Heart right ventricle (tissue), 16 donors: ENCODE measurements around the gene SART1. TPM values are rescaled to one million over a fixed set of nuclear protein-coding genes. Genes with fewer than 3 reads are reported as not detected.

ENCODE experiments used
- ATAC-seq, 8 donors: fragments of 200-7000 bp; cut with Tn5 transposase; one replicate each; pipeline ENCODE4 v1.9.1; 2020; ENCODE audit warnings: mild to moderate bottlenecking in 8 of 8, moderate library complexity in 8 of 8, moderate number of reproducible peaks in 1 of 8
- DNase-seq, 2 donors: peaks; one replicate each; pipeline ENCODE4 v3.0.0-alpha.2; 2020
- H3K27ac ChIP-seq, 10 donors: fragments of 200-600 bp; sonication (generic) in 2 of 10; one replicate each; pipeline versions ENCODE4 v1.5.0 to v1.8.0; 2020 to 2022; ENCODE audit warnings: mild to moderate bottlenecking in 3 of 10
- H3K27me3 ChIP-seq, 7 donors: fragments of 200-600 bp; one replicate each; pipeline ENCODE4 v1.8.0; 2021 to 2022; ENCODE audit warnings: mild to moderate bottlenecking in 2 of 7
- H3K36me3 ChIP-seq, 9 donors: fragments of 200-600 bp; sonication (generic) in 1 of 9; one replicate each; pipeline versions ENCODE4 v1.5.0 to v1.8.0; 2020 to 2022; ENCODE audit warnings: mild to moderate bottlenecking in 2 of 9
- H3K4me1 ChIP-seq, 9 donors: fragments of 200-600 bp; sonication (generic) in 1 of 9; one replicate each; pipeline versions ENCODE4 v1.5.0 to v1.8.0; 2020 to 2022; ENCODE audit warnings: mild to moderate bottlenecking in 4 of 9
- H3K4me3 ChIP-seq, 10 donors: fragments of 200-600 bp; sonication (generic) in 2 of 10; one replicate each; pipeline versions ENCODE4 v1.5.0 to v1.8.0; 2020 to 2022; ENCODE audit warnings: mild to moderate bottlenecking in 7 of 10, moderate library complexity in 2 of 10
- H3K9me3 ChIP-seq, 11 donors: fragments of 200-600 bp in 10 of 11; sonication (generic) in 2 of 11; one replicate each; pipeline versions ENCODE4 v1.5.0 to v1.8.0; 2013 to 2022; ENCODE audit warnings: mild to moderate bottlenecking in 2 of 11, control low read depth in 1 of 11, moderate library complexity in 1 of 11
- CTCF ChIP-seq, 9 donors: fragments of 200-600 bp; sonication (generic) in 2 of 9; IDR thresholded peaks; one replicate each; pipeline versions ENCODE4 v1.5.0 to v1.8.0; 2021 to 2022; ENCODE audit warnings: antibody characterized with exemption in 9 of 9, mild to moderate bottlenecking in 5 of 9, moderate library complexity in 1 of 9
- WGBS, 2 donors: extraction: QIAGEN DNeasy Blood & Tissue Kit; methylation state at CpG; one replicate each; pipeline ENCODE4 v1.1.7; 2013; ENCODE audit warnings: inconsistent platforms in 1 of 2; 5-methylcytosine and 5-hydroxymethylcytosine counted together
- intact Hi-C, 10 donors: fragments of 100-400 bp; cut with DNase I; formaldehyde crosslinking; loops; one replicate each; pipeline versions ENCODE4 v1.11.1 to v1.14.2; 2022
- long read RNA-seq, 3 donors: library from polyadenylated mRNA; unstranded; transcript quantifications; one replicate each; pipeline ENCODE4 v2.0.0, GENCODE V29; 2020 to 2021
- polyA plus RNA-seq, 2 donors: library from polyadenylated mRNA; stranded (reverse); fragments of 200-250 nt; gene quantifications; one replicate each; pipeline ENCODE4 v1.2.3, GENCODE V29; 2013
- total RNA-seq, 10 donors: library from RNA; stranded (reverse); fragmentation: NEBNext Ultra II Directional in 3 of 10; extraction: Animal tissue kit (Norgen Biotek cat#: 25700) in 3 of 10; gene quantifications; one replicate each; pipeline versions ENCODE4 v1.2.1 to v1.2.4, GENCODE V29; 2021 to 2023
- donor health status: Arrhythmogenic right ventricular cardiomyopathy.
- donor health status: ischemic (EF 13 %, LVEDD 7.1; RV severe dilation, severe dysfunction).
- donor health status: healthy with polysubstance abuse.
- donor health status: DM: no; HTN: yes; CAD: no.
- donor health status: DM: no; HTN: no; CAD: no.
- donor health status: ischemic (EF 25% LVEDD 6.9; RV normal size, moderate dysfunction).
- donor health status: ischemic (EF 25% LVEDD 5.7; RV mildly dilated, moderate dysfunction).
- donor health status: healthy.
- donor health status: DM: yes; HTN: yes; CAD: no.
- donor health status: Ischemic cardiomyopathy.
- donor health status: ischemic (EF 35%, LVEDD 5.7; RV mildly dilated, moderate dysfunction).
- donor health status: nonischemic (EF 11% LVEDD 7.7; RV severe dilation, severe dysfunction).
- donor health status: DM: yes; HTN: yes; CAD: no.
- donor health status: PGD.
- donor health status: ischemic (EF 29% LVEDD 5.4; RV normal size, mild dysfunction).
- donor health status: nonischemic (EF 23%, LVEDD 6.1; RV moderate dilation, normal function).

The SART1 gene
- total RNA-seq (10 to 100 TPM; 26.2 to 40.1 (median 32.5) TPM), polyA plus RNA-seq (100 to 1,000 TPM in 1 of 2 donors, 10 to 100 TPM in 1; 52.0 to 160 TPM)
- long read RNA-seq, donor 1, transcript SART1-201 (20 exons, 3,293 nt) = major isoform, 123 of 137 reads
- long read RNA-seq, donor 1, partial matches to known transcripts = 10 of 137 reads
- long read RNA-seq, donor 1, other reads (novel, unspliced or antisense) = 4 of 137 reads
- long read RNA-seq, donor 2, transcript SART1-201 (20 exons, 3,293 nt) = major isoform, 123 of 139 reads
- long read RNA-seq, donor 2, partial matches to known transcripts = 9 of 139 reads
- long read RNA-seq, donor 2, other reads (novel, unspliced or antisense) = 7 of 139 reads
- long read RNA-seq, donor 3, partial matches to known transcripts = 12 of 15 reads
- long read RNA-seq, donor 3, other reads (novel, unspliced or antisense) = 1 of 15 reads

- Histone ChIP-seq H3K4me3 (peak within 1 kb of the TSS; percentile 80 to 100 (median 92)), H3K4me1 (peaks cover 6 to 34% (median 27%) of the 10 kb centered on the region in 9 donors), H3K36me3 (peaks cover 4 to 33% (median 24%) of the 10 kb centered on the region in 9 donors), H3K27ac (peak within 1 kb of the TSS; percentile 74 to 98 (median 92)), H3K9me3 (no peaks in the 10 kb centered on the region), H3K27me3 (no peaks in the 10 kb centered on the region)
- TF ChIP-seq CTCF (IDR thresholded peaks at IDR 0.05) = peak in 1 of 9 donors; percentile 10
- 0% methylated on average over 76 to 97 of the region's 97 CpGs for WGBS, 2 donors
- DNase-seq = peak; percentile 97 to 99
- intact Hi-C loops = loop anchor here in 7 of 10 donors (1.0 to 5.0 kb wide), 7 partner anchors 36 to 74 kb away; partner anchors contain the start of genes FIBP (in 6 of the 7), C11orf68 (in 5 of the 7), DRAP1 (in 5 of the 7) and BANF1 (in 3 of the 7)
- peak; percentile 97 to 99 (median 99) for ATAC-seq
These were observed at the start of gene SART1 for GRCh38 chr11:65961267-65962140. Gene SART1 (plus strand): TSS chr11:65961734. CDS start chr11:65961781, 47 bp downstream.

- 65 to 76% methylated on average over 4 of the region's 4 CpGs for WGBS, 2 donors
- intact Hi-C loops = no loop called here
- Histone ChIP-seq H3K9me3 (no peaks in the 10 kb centered on the region), H3K27ac (no peak overlapping the region), H3K27me3 (no peaks in the 10 kb centered on the region), H3K4me1 (peaks cover 34 to 55% (median 47%) of the 10 kb centered on the region in 9 donors), H3K36me3 (peaks cover 0 to 10% (median 0%) of the 10 kb centered on the region in 9 donors), H3K4me3 (no peak overlapping the region)
- no peak for TF ChIP-seq CTCF (IDR thresholded peaks at IDR 0.05)
- ATAC-seq (no peak), DNase-seq (no peak)
These were observed 48.7 kb upstream of the SART1 start for GRCh38 chr11:65912845-65913244.

GRCh38 chr11:65915101-65915820 lies 46.3 kb upstream of the SART1 start:
- Histone ChIP-seq H3K36me3 (peaks cover 0 to 10% (median 0%) of the 10 kb centered on the region in 9 donors), H3K4me3 (peak overlapping the region in 3 of 10 donors; percentile 13 to 29 (median 21)), H3K4me1 (peaks cover 40 to 64% (median 57%) of the 10 kb centered on the region in 9 donors), H3K27me3 (no peaks in the 10 kb centered on the region), H3K9me3 (no peaks in the 10 kb centered on the region), H3K27ac (peak overlapping the region in 9 of 10 donors; percentile 67 to 99 (median 81))
- DNase-seq (no peak), ATAC-seq (no peak)
- no peak for TF ChIP-seq CTCF (IDR thresholded peaks at IDR 0.05)
- WGBS, 2 donors = 60 to 67% methylated on average over 10 of the region's 10 CpGs
- intact Hi-C loops = loop anchor here in 3 of 10 donors (5.0 kb wide), 2 partner anchors 47 to 343 kb away; partner anchors contain the start of genes SART1 (in 2 of the 3), FAM89B (in 1 of the 3) and ZNRD2 (in 1 of the 3)
